Body of pancreas (tissue), 4 donors: ENCODE measurements around the gene KCNIP4. TPM values are rescaled to one million over a fixed set of nuclear protein-coding genes. Genes with fewer than 3 reads are reported as not detected.

Experiments used
- ATAC-seq: fragments of 150-250 bp; one replicate; pipeline ENCODE4 v1.9.1; 2016
- DNase-seq, 4 donors: peaks; one replicate each; pipeline ENCODE4 v3.0.0-alpha.2; 2019
- H3K27ac ChIP-seq, 4 donors: fragments of 200-600 bp; sonication (generic); 1 replicate in 3 of 4; 2 replicates in 1 of 4; pipeline versions ENCODE4 v1.5.1 to v1.6.1; 2016 to 2019; ENCODE audit warnings: mild to moderate bottlenecking in 1 of 4, mixed read lengths in 1 of 4, moderate library complexity in 1 of 4
- H3K27me3 ChIP-seq, 2 donors: fragments of 200-600 bp; sonication (generic); one replicate each; pipeline ENCODE4 v1.6.0; 2016; ENCODE audit warnings: mild to moderate bottlenecking in 1 of 2
- H3K36me3 ChIP-seq, 2 donors: fragments of 200-600 bp; sonication (generic); replicated peaks in 1 of 2; 2 replicates each; pipeline ENCODE4 v1.5.1; 2016; ENCODE audit warnings: low read depth in 2 of 2; ENCODE audit not compliant: insufficient read depth in 1 of 2
- H3K4me1 ChIP-seq: fragments of 200-600 bp; sonication (generic); one replicate; pipeline ENCODE4 v1.6.0; 2016
- H3K4me3 ChIP-seq, 2 donors: fragments of 200-600 bp; sonication (generic); 1 replicate in 1 of 2; 2 replicates in 1 of 2; pipeline ENCODE4 v1.5.1; 2016 to 2019
- H3K9me3 ChIP-seq, 3 donors: fragments of 200-600 bp; sonication (generic); 1 replicate in 2 of 3; 2 replicates in 1 of 3; pipeline ENCODE4 v1.5.1; 2016
- POLR2A ChIP-seq, 3 donors: fragments of 450-650 bp; IDR thresholded peaks; one replicate each; pipeline ENCODE4 v1.6.1; 2016; ENCODE audit warnings: antibody characterized with exemption in 3 of 3, mild to moderate bottlenecking in 2 of 3
- WGBS, 2 donors: methylation state at CpG; one replicate each; pipeline ENCODE4 v1.1.5; 2017; 5-methylcytosine and 5-hydroxymethylcytosine counted together
- intact Hi-C: fragments of 100-400 bp; cut with DNase I; formaldehyde crosslinking; loops from one replicate; pipeline ENCODE4 v1.15.1; 2023
- total RNA-seq, 2 donors: library from RNA; depleted of rRNA; stranded (reverse); fragments of >200 nt; gene quantifications; one replicate each; pipeline ENCODE4 v1.1.0, GENCODE V29; 2016
- TF ChIP-seq, protein P1 (sequence below), 7 experiments: fragments of 450-650 bp in 4 of 7; fragments of 200-600 bp in 3 of 7; sonication (generic) in 3 of 7; IDR thresholded peaks; one replicate each; pipeline ENCODE4 v1.5.1; 2016 to 2019; ENCODE audit warnings: antibody characterized with exemption in 7 of 7

Gene KCNIP4
- total RNA-seq, 2 donors from 2014 or later: not detected

GRCh38 chr4:21989351-21989750 lies 40.8 kb upstream of the KCNIP4 start:
- DNase-seq (no peak), ATAC-seq (no peak)
- Histone ChIP-seq H3K4me1 (no peaks in the 10 kb centered on the region), H3K9me3 (no peaks in the 10 kb centered on the region), H3K4me3 (no peak overlapping the region), H3K27ac (no peak overlapping the region), H3K36me3 (no peaks in the 10 kb centered on the region), H3K27me3 (no peaks in the 10 kb centered on the region)
- TF ChIP-seq, protein P1, sequence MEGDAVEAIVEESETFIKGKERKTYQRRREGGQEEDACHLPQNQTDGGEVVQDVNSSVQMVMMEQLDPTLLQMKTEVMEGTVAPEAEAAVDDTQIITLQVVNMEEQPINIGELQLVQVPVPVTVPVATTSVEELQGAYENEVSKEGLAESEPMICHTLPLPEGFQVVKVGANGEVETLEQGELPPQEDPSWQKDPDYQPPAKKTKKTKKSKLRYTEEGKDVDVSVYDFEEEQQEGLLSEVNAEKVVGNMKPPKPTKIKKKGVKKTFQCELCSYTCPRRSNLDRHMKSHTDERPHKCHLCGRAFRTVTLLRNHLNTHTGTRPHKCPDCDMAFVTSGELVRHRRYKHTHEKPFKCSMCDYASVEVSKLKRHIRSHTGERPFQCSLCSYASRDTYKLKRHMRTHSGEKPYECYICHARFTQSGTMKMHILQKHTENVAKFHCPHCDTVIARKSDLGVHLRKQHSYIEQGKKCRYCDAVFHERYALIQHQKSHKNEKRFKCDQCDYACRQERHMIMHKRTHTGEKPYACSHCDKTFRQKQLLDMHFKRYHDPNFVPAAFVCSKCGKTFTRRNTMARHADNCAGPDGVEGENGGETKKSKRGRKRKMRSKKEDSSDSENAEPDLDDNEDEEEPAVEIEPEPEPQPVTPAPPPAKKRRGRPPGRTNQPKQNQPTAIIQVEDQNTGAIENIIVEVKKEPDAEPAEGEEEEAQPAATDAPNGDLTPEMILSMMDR (IDR thresholded peaks at IDR 0.05): no peak
- TF ChIP-seq POLR2A (IDR thresholded peaks at IDR 0.05): no peak
- intact Hi-C loops: no loop called here
- 24 to 26% methylated on average over 1 of the region's 1 CpG for WGBS, 2 donors

GRCh38 chr4:21986307-21986706 lies 37.7 kb upstream of the KCNIP4 start:
- H3K27ac ChIP-seq: no peak overlapping the region
- no peak for ATAC-seq
- no peaks in the 10 kb centered on the region for H3K9me3 ChIP-seq
- H3K27me3 ChIP-seq: no peaks in the 10 kb centered on the region
- intact Hi-C loops: no loop called here
- TF ChIP-seq, protein P1 (IDR thresholded peaks at IDR 0.05): no peak
- no peak for TF ChIP-seq POLR2A (IDR thresholded peaks at IDR 0.05)
- no peak overlapping the region for H3K4me3 ChIP-seq
- DNase-seq: no peak
- H3K36me3 ChIP-seq: no peaks in the 10 kb centered on the region
- H3K4me1 ChIP-seq: no peaks in the 10 kb centered on the region

DNA sequence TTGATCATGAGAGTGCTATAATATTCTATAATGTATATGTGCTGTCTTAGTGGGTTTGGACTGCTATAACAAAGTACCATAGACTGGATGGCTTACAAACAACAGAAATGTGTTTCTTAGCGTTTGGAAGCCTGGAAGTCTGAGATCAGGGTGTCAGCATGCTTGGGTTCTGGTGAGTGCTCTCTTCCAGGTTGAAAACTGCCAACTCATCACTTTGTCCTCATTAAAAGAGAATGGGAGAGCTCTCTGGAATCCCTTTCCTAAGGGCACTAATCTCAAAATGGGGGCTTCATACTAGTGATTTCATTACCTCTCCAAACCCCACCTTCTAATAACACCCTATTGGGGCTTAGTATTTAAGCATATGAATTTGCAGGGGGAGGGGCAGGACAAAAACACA lies 33.5 kb upstream of the KCNIP4 start:
- Histone ChIP-seq H3K36me3 (no peaks in the 10 kb centered on the region), H3K9me3 (no peaks in the 10 kb centered on the region), H3K27me3 (no peaks in the 10 kb centered on the region), H3K4me1 (no peaks in the 10 kb centered on the region), H3K4me3 (no peak overlapping the region), H3K27ac (no peak overlapping the region)
- no peak for DNase-seq
- intact Hi-C loops: no loop called here
- 29 to 46% methylated on average over 1 of the region's 1 CpG for WGBS, 2 donors
- TF ChIP-seq, protein P1 (IDR thresholded peaks at IDR 0.05): no peak
- TF ChIP-seq POLR2A (IDR thresholded peaks at IDR 0.05): no peak
- ATAC-seq: no peak

DNA sequence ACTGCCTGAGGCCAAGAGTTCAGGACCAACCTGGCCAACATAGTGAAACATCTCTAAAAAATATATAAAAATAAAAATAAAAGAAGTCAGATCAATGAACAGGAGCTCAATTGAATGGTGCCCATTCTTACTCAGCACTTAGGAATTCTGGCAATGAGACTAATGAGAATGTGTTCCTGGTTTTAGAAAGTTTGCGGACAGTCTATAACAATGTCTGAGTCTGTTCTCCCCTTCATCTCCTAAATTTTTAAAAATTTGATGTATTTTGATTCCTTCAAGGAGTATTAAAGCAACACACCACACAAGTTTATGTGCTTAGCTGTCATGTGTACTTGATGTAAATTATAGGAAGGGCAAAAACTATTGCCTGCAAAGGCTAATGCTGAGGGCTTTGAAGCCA lies 30.6 kb upstream of the KCNIP4 start:
- DNase-seq (no peak), ATAC-seq (no peak)
- Histone ChIP-seq H3K36me3 (no peaks in the 10 kb centered on the region), H3K9me3 (no peaks in the 10 kb centered on the region), H3K4me3 (no peak overlapping the region), H3K27me3 (no peaks in the 10 kb centered on the region), H3K4me1 (no peaks in the 10 kb centered on the region), H3K27ac (no peak overlapping the region)
- intact Hi-C loops: no loop called here
- 75 to 80% methylated on average over 1 of the region's 1 CpG for WGBS, 2 donors
- TF ChIP-seq, protein P1 (IDR thresholded peaks at IDR 0.05): no peak
- TF ChIP-seq POLR2A (IDR thresholded peaks at IDR 0.05): no peak

- no peak for ATAC-seq
- intact Hi-C loops: no loop called here
- no peak for TF ChIP-seq POLR2A (IDR thresholded peaks at IDR 0.05)
- Histone ChIP-seq H3K36me3 (no peaks in the 10 kb centered on the region), H3K9me3 (no peaks in the 10 kb centered on the region), H3K27ac (no peak overlapping the region), H3K27me3 (no peaks in the 10 kb centered on the region), H3K4me1 (no peaks in the 10 kb centered on the region), H3K4me3 (no peak overlapping the region)
- 32 to 35% methylated on average over 1 of the region's 1 CpG for WGBS, 2 donors
- no peak for DNase-seq
Measured at GRCh38 chr4:21976166-21976565, 27.6 kb upstream of the KCNIP4 start.
